ENCODE results near the gene MEF2B.

DNA sequence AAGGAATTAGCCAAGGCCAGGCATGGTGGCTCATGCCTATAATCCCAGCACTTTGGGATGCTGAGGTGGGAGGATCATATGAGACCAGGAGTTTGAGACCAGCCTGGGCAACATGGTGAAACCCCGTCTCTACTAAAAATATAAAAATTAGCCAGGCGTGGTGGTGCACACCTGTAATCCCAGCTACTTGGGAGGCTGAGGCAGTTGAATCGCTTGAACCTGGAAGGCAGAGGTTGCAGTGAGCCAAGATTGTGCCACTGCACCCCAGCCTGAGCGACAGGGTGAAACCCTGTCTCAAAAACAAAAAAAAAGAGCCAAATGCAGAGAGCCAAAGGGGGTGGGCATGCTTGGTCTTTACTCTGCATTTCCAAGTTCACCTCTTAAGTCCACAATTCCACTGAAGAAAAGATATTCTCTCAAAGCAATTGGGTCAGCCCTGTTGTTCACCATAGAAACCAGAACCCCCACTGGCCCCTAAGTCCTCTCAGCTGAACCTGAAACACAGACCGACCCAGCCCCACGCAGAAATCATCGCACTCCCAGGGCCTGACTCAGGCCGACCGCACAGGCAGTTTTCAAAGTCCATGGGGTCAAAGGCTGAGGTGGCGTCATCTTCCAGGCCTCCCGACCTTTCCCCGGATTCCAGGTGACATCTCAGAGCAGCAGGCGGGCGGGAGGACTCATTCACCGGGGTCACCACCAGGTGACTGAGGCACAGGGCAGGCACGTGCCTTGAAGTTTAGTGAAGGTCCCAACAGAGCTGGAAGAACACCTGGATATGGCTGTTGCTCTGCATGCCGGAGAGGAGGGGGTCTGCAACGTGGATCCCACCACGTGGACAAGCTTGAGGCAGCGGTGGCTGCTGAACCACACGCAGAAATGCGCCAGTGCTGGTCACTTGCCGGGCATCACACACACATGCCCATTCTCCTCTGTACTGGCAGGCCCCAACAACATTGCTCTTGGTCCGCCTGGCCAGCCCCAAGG, 73.1 kb downstream of the MEF2B start:
- no peak for TF ChIP-seq POLR2A (IDR thresholded peaks at IDR 0.05)
- TF ChIP-seq, protein P1, sequence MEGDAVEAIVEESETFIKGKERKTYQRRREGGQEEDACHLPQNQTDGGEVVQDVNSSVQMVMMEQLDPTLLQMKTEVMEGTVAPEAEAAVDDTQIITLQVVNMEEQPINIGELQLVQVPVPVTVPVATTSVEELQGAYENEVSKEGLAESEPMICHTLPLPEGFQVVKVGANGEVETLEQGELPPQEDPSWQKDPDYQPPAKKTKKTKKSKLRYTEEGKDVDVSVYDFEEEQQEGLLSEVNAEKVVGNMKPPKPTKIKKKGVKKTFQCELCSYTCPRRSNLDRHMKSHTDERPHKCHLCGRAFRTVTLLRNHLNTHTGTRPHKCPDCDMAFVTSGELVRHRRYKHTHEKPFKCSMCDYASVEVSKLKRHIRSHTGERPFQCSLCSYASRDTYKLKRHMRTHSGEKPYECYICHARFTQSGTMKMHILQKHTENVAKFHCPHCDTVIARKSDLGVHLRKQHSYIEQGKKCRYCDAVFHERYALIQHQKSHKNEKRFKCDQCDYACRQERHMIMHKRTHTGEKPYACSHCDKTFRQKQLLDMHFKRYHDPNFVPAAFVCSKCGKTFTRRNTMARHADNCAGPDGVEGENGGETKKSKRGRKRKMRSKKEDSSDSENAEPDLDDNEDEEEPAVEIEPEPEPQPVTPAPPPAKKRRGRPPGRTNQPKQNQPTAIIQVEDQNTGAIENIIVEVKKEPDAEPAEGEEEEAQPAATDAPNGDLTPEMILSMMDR (IDR thresholded peaks at IDR 0.05): no peak
- no peak for TF ChIP-seq POLR2AphosphoS5 (IDR thresholded peaks at IDR 0.05)
